AG09319 (cell line): ENCODE results near the gene CRY2.
"Not testable (repeated sequence)": the region's sequence is repeated elsewhere in the genome, so short reads cannot be mapped to it uniquely, and the experiment has no call there.

Experiments
- DNase-seq: peaks from one replicate; pipeline ENCODE4 v3.0.0-alpha.2; 2010; ENCODE audit warnings: low read depth; ENCODE audit errors: extremely low read depth
- CTCF ChIP-seq: IDR thresholded peaks from 2 replicates; pipeline ENCODE4 v1.5.1; 2011; ENCODE audit warnings: low read depth, mild to moderate bottlenecking, inconsistent platforms, low read length, moderate library complexity

Gene CRY2

GRCh38 chr11:45899448-45900174 is 52.3 kb downstream of the CRY2 start:
- peak; percentile 63 for DNase-seq
- TF ChIP-seq CTCF, result no peak

- not testable (repeated sequence) for DNase-seq
These were observed 53.0 kb downstream of the CRY2 start for GRCh38 chr11:45900175-45900800.

- no peak for DNase-seq
- no peak for TF ChIP-seq CTCF
These were observed 53.8 kb downstream of the CRY2 start for GRCh38 chr11:45900916-45901617.

- DNase-seq, result no peak
- TF ChIP-seq CTCF, result no peak
These were observed 54.4 kb downstream of the CRY2 start for GRCh38 chr11:45901626-45902025.

- DNase-seq, result no peak
- no peak for TF ChIP-seq CTCF
These were observed 55.4 kb downstream of the CRY2 start for GRCh38 chr11:45902452-45903380.

GRCh38 chr11:45904309-45904915 is 57.1 kb downstream of the CRY2 start:
- no peak for DNase-seq
- TF ChIP-seq CTCF, result no peak

GRCh38 chr11:45905095-45905494 is 57.8 kb downstream of the CRY2 start:
- no peak for DNase-seq
- TF ChIP-seq CTCF, result no peak

- DNase-seq, result not testable (repeated sequence)
These were observed 58.3 kb downstream of the CRY2 start for GRCh38 chr11:45905576-45905975.
